Naive thymus-derived CD4-positive, alpha-beta T cell (primary cell): ENCODE data around the gene FTCD. TPM values are rescaled to one million over a fixed set of nuclear protein-coding genes. Genes with fewer than 3 reads are reported as not detected.

ENCODE experiments used
- ATAC-seq: fragments of 150-1000 bp; cut with Tn5 transposase; 2 replicates; pipeline ENCODE4 v1.10.0; 2021; ENCODE audit warnings: mild to moderate bottlenecking, moderate library complexity
- CTCF ChIA-PET: fragments of 350-600 bp; sonication (Branson Sonifier 250); formaldehyde crosslinking; loops from one replicate; lab custom pipeline; 2021; ENCODE audit warnings: antibody characterized with exemption; lab: Charles Lee
- POLR2A ChIA-PET: fragments of 350-600 bp; sonication (Branson Sonifier 250); formaldehyde crosslinking; loops from one replicate; lab custom pipeline; 2021; ENCODE audit warnings: antibody characterized with exemption, inconsistent platforms; lab: Charles Lee
- DNase-seq, 9 donors: peaks; one replicate each; pipeline versions ENCODE4 v3.0.0 to v3.0.0-alpha.2; 2020 to 2022; ENCODE audit warnings: mixed read lengths in 1 of 9
- H3K27ac ChIP-seq: one replicate; pipeline ENCODE4 v1.7.0; 2013; ENCODE audit warnings: mild to moderate bottlenecking, low read depth, low read length, moderate library complexity
- H3K27me3 ChIP-seq, 2 donors: one replicate each; pipeline ENCODE4 v1.7.0; 2013; ENCODE audit warnings: low read length in 2 of 2, mild to moderate bottlenecking in 2 of 2, moderate library complexity in 2 of 2; ENCODE audit not compliant: control insufficient read depth in 2 of 2, insufficient read depth in 2 of 2
- H3K36me3 ChIP-seq, 3 experiments: 1 replicate in 2 of 3; 2 replicates in 1 of 3; pipeline ENCODE4 v1.7.0; 2013; ENCODE audit warnings: low read length in 3 of 3, mild to moderate bottlenecking in 3 of 3, moderate library complexity in 1 of 3; ENCODE audit not compliant: insufficient read depth in 3 of 3, control insufficient read depth in 2 of 3
- H3K4me1 ChIP-seq, 2 donors: one replicate each; pipeline ENCODE4 v1.7.0; 2013; ENCODE audit warnings: low read length in 2 of 2, mild to moderate bottlenecking in 2 of 2, moderate library complexity in 1 of 2; ENCODE audit not compliant: control insufficient read depth in 2 of 2, insufficient read depth in 2 of 2
- H3K4me3 ChIP-seq: 2 replicates; pipeline ENCODE4 v1.7.0; 2013; ENCODE audit warnings: mild to moderate bottlenecking, low read length
- H3K9me3 ChIP-seq, 3 experiments: 1 replicate in 2 of 3; 2 replicates in 1 of 3; pipeline ENCODE4 v1.7.0; 2013; ENCODE audit warnings: low read length in 3 of 3; ENCODE audit not compliant: control insufficient read depth in 2 of 3
- H3K27ac Mint-ChIP-seq, 9 donors: one replicate each; pipeline ENCODE4 v1.8.0; 2020 to 2022; ENCODE audit warnings: mixed read lengths in 9 of 9, mild to moderate bottlenecking in 8 of 9, moderate library complexity in 5 of 9, inconsistent platforms in 2 of 9
- H3K27me3 Mint-ChIP-seq, 5 donors: one replicate each; pipeline ENCODE4 v1.8.0; 2021 to 2022; ENCODE audit warnings: mixed read lengths in 5 of 5, mild to moderate bottlenecking in 1 of 5
- H3K36me3 Mint-ChIP-seq, 5 donors: one replicate each; pipeline ENCODE4 v1.8.0; 2020 to 2022; ENCODE audit warnings: mixed read lengths in 5 of 5, mild to moderate bottlenecking in 3 of 5, inconsistent platforms in 1 of 5
- H3K4me1 Mint-ChIP-seq, 7 donors: one replicate each; pipeline ENCODE4 v1.8.0; 2020 to 2022; ENCODE audit warnings: mixed read lengths in 7 of 7, mild to moderate bottlenecking in 3 of 7, inconsistent platforms in 1 of 7
- H3K4me3 Mint-ChIP-seq, 10 donors: one replicate each; pipeline ENCODE4 v1.8.0; 2020 to 2022; ENCODE audit warnings: mild to moderate bottlenecking in 10 of 10, mixed read lengths in 10 of 10, moderate library complexity in 6 of 10, inconsistent platforms in 2 of 10
- H3K9me3 Mint-ChIP-seq, 11 donors: one replicate each; pipeline ENCODE4 v1.8.0; 2020 to 2022; ENCODE audit warnings: mixed read lengths in 11 of 11, mild to moderate bottlenecking in 4 of 11, inconsistent platforms in 1 of 11, moderate library complexity in 1 of 11
- intact Hi-C, 2 donors: fragments of 100-400 bp; cut with micrococcal nuclease; formaldehyde crosslinking; loops; one replicate each; pipeline ENCODE4 v1.15.1; 2023
- polyA plus RNA-seq, 2 donors: library from polyadenylated mRNA; unstranded; fragments of 300-500 nt; fragmentation: Illumina TruSeq; gene quantifications; one replicate each; pipeline ENCODE4 v1.2.3, GENCODE V29; 2021
- total RNA-seq, 6 experiments: library from RNA in 5 of 6; stranded (reverse) in 5 of 6; gene quantifications; 1 replicate in 5 of 6; 2 replicates in 1 of 6; pipeline ENCODE4 v1.2.3 and lab custom pipeline; 2021 to 2026

Gene FTCD
- total and polyA plus RNA-seq, 7 experiments from 2014 or later: 0.29 to 5.7 (median 2.0) TPM; not detected in 2

DNA sequence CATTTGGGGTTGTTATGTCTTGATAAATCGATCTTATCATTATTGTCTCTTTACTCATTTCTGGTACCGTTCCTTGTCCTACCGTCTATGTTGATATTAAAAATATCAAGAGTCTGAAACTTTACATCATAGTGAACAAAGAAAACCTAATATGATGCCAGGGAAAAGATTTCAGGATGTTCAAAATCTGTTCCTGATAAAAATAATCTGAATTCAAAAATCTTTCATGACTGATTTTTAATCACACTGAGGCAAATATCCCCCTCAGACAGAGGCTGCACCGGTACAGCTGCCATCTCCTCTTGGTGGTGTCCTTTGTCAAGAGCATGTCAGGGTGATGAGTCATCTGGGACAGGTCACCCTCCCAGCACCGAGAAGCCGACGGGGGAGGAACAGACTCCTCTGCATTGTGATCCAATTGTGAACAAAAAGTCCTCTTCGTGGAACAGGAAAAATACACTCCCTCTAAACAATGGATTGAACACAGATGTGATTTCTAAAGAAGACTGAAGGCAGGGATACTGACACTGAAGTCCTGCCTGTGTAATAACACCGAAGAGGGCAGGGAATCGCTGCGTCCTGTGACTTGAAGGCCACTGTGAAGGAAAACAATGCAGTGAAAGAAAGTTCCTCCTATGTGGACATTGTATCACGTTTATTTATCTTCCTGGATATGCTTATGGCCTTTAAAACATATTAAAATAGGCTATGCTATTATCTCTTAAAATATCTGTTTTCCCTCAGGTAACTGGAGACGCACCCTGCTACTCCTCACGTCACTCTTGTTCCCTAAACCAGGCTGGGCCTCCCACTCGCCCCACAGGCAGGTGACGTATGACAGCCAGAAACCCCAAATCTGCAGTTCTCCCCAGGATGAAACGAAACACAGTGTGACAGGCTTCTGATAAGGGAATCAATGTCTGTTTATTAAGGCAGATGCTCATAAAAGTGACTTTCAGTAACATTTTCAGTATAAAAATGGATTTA, 33.1 kb upstream of the FTCD start:
- intact Hi-C loops: no loop called here
- ATAC-seq: no peak
- Histone ChIP-seq H3K36me3 (peaks cover 0 to 27% (median 0%) of the 10 kb centered on the region in 3 experiments), H3K27ac (peak overlapping the region; percentile 26), H3K27me3 (no peaks in the 10 kb centered on the region), H3K4me3 (no peak overlapping the region), H3K9me3 (no peaks in the 10 kb centered on the region), H3K4me1 (peaks cover 0 to 5% of the 10 kb centered on the region in 2 donors)
- DNase-seq: no peak
- peak overlapping the region in 1 of 10 donors; percentile 10 for H3K4me3 Mint-ChIP-seq
- ChIA-PET CTCF (no interaction called here), POLR2A (interaction anchor here (0.6 kb wide), 1 partner anchor 9 kb away, joined by 4 read pairs; no protein-coding TSS in a partner anchor)
- H3K9me3 Mint-ChIP-seq: peaks cover 0 to 3% (median 0%) of the 10 kb centered on the region in 11 donors
- H3K36me3 Mint-ChIP-seq: peaks cover 0 to 8% (median 3%) of the 10 kb centered on the region in 5 donors
- H3K4me1 Mint-ChIP-seq: peaks cover 0 to 16% (median 10%) of the 10 kb centered on the region in 7 donors
- peak overlapping the region in 1 of 9 donors; percentile 32 for H3K27ac Mint-ChIP-seq
- no peaks in the 10 kb centered on the region for H3K27me3 Mint-ChIP-seq

GRCh38 chr21:46187814-46188213, 32.4 kb upstream of the FTCD start:
- H3K9me3 Mint-ChIP-seq: no peaks in the 10 kb centered on the region
- peaks cover 0 to 16% (median 10%) of the 10 kb centered on the region in 7 donors for H3K4me1 Mint-ChIP-seq
- peaks cover 0 to 22% (median 0%) of the 10 kb centered on the region in 3 experiments for H3K36me3 ChIP-seq
- H3K36me3 Mint-ChIP-seq: peaks cover 0 to 7% (median 0%) of the 10 kb centered on the region in 5 donors
- peak overlapping the region in 1 of 10 donors; percentile 10 for H3K4me3 Mint-ChIP-seq
- ChIA-PET POLR2A (interaction anchor here (0.6 kb wide), 1 partner anchor 10 kb away, joined by 4 read pairs; no protein-coding TSS in a partner anchor), CTCF (no interaction called here)
- intact Hi-C loops: no loop called here
- H3K9me3 ChIP-seq: no peaks in the 10 kb centered on the region
- H3K4me3 ChIP-seq: no peak overlapping the region
- H3K27ac Mint-ChIP-seq: peak overlapping the region in 1 of 9 donors; percentile 32
- H3K27me3 Mint-ChIP-seq: no peaks in the 10 kb centered on the region
- DNase-seq (no peak), ATAC-seq (no peak)
- H3K4me1 ChIP-seq: peaks cover 0 to 5% of the 10 kb centered on the region in 2 donors
- H3K27me3 ChIP-seq: no peaks in the 10 kb centered on the region
- no peak overlapping the region for H3K27ac ChIP-seq

DNA sequence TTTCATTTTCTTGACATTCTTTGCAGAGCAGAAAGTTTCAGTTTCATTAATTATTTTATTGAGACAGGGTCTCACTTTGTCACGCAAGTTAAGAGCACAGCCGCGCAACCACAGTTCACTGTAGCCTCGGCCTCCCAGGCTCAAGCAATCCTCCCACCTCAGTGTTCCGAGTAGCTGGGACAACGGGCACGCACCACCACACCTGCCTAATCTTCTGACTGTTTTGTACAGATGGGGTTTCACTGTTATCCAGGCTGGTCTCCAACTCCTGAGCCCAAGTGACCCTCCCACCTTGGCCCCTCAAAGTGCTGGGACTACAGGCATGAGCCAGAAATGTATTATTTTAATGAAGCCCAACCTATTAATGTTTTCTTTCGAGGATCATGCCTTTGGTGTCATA, 31.9 kb upstream of the FTCD start:
- H3K4me1 ChIP-seq: peaks cover 0 to 5% of the 10 kb centered on the region in 2 donors
- H3K36me3 ChIP-seq: peaks cover 0 to 19% (median 0%) of the 10 kb centered on the region in 3 experiments
- Mint-ChIP-seq H3K27me3 (no peaks in the 10 kb centered on the region), H3K36me3 (peaks cover 0 to 7% (median 0%) of the 10 kb centered on the region in 5 donors), H3K27ac (peak overlapping the region in 1 of 9 donors; percentile 9), H3K4me3 (peak overlapping the region in 1 of 10 donors; percentile 32), H3K9me3 (no peaks in the 10 kb centered on the region), H3K4me1 (peaks cover 0 to 16% (median 10%) of the 10 kb centered on the region in 7 donors)
- DNase-seq (no peak), ATAC-seq (no peak)
- H3K27ac ChIP-seq: no peak overlapping the region
- ChIA-PET CTCF (no interaction called here), POLR2A (no interaction called here)
- no peaks in the 10 kb centered on the region for H3K9me3 ChIP-seq
- H3K4me3 ChIP-seq: no peak overlapping the region
- intact Hi-C loops: no loop called here
- H3K27me3 ChIP-seq: no peaks in the 10 kb centered on the region

DNA sequence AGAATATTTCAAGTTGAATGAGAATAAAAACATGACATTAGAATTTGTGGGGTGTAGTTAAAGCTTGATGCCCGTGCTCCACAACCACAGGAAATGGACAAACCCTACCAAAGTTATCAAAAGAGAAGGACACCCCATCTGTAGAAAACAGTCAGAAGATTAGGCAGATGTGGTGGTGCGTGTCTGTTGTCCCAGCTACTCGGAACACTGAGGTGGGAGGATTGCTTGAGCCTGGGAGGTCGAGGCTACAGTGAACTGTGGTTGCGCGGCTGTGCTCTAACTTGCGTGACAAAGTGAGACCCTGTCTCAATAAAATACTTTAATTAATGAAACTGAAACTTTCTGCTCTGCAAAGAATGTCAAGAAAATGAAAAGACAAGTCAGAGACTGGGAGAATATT, 30.3 kb upstream of the FTCD start:
- H3K36me3 ChIP-seq: peaks cover 0 to 8% (median 0%) of the 10 kb centered on the region in 3 experiments
- DNase-seq: no peak
- no peak for ATAC-seq
- Mint-ChIP-seq H3K36me3 (peaks cover 0 to 7% (median 0%) of the 10 kb centered on the region in 5 donors), H3K9me3 (no peaks in the 10 kb centered on the region), H3K27ac (peak overlapping the region in 4 of 9 donors; percentile 43 to 88 (median 67)), H3K27me3 (no peaks in the 10 kb centered on the region), H3K4me1 (peaks cover 0 to 16% (median 10%) of the 10 kb centered on the region in 7 donors), H3K4me3 (peak overlapping the region in 9 of 10 donors; percentile 59 to 89 (median 84))
- peak overlapping the region; percentile 68 for H3K27ac ChIP-seq
- H3K27me3 ChIP-seq: no peaks in the 10 kb centered on the region
- no peaks in the 10 kb centered on the region for H3K9me3 ChIP-seq
- ChIA-PET POLR2A (no interaction called here), CTCF (no interaction called here)
- H3K4me3 ChIP-seq: no peak overlapping the region
- intact Hi-C loops: loop anchor here (2.0 kb wide), 2 partner anchors 15 to 43 kb away; partner anchors contain the start of gene LSS (in 1 of the 2)
- peaks cover 0 to 5% of the 10 kb centered on the region in 2 donors for H3K4me1 ChIP-seq

DNA sequence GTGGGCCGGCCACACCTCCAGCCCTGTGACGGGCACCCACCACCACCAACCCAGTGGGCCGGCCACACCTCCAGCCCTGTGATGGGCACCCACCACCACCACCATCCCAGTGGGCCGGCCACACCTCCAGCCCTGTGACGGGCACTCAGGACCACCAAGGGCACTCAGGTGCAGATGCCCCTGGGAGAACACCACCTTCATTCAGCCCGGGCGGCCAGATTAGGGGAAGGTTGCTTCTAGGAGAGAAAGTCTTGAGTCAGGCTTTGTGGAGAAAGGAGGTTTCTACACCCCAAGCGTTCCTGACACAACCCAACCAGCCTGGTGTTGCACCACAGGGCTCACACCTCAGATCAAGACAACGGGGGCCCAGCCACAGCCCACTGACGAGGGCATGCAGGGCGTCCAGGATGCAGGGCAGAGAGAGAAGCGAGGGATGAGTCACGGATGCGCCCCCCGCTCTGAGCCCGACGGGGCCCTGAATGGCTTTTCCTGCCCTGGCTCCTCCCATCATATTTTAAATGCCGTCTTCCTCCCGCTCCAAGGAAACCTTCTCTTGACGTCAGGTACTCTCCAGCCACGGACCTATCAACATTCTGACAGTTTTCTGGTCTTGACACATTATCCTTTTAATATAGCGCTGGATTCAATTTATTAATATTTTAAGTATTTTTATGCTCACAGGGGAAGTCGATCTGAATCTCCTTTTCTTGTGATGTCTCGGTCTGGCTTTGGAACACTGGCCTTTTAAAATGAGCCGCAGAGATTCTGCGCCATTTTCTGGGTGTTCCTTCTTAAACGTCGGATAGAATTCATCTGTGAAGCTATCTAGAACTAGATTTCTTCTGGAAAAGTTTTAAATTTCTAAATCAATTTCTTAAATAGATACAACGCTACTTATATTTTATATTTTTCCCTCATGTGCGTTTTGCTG, 29.5 kb upstream of the FTCD start:
- Mint-ChIP-seq H3K9me3 (peaks cover 0 to 1% (median 0%) of the 10 kb centered on the region in 11 donors), H3K36me3 (peaks cover 0 to 7% (median 0%) of the 10 kb centered on the region in 5 donors), H3K27ac (peak overlapping the region; percentile 75 to 91 (median 86)), H3K4me3 (peak overlapping the region; percentile 80 to 92 (median 86)), H3K27me3 (no peaks in the 10 kb centered on the region), H3K4me1 (peaks cover 0 to 16% (median 10%) of the 10 kb centered on the region in 7 donors)
- Histone ChIP-seq H3K27ac (peak overlapping the region; percentile 68), H3K9me3 (no peaks in the 10 kb centered on the region), H3K36me3 (peaks cover 0 to 6% (median 0%) of the 10 kb centered on the region in 3 experiments), H3K4me1 (peaks cover 0 to 5% of the 10 kb centered on the region in 2 donors), H3K4me3 (peak overlapping the region; percentile 67), H3K27me3 (no peaks in the 10 kb centered on the region)
- ChIA-PET POLR2A (no interaction called here), CTCF (no interaction called here)
- intact Hi-C loops: loop anchor here (1.0 to 2.0 kb wide), 5 partner anchors 14 to 139 kb away; partner anchors contain the start of genes LSS (in 2 of the 2) and PCNT (in 1 of the 2)
- ATAC-seq (peak; percentile 79), DNase-seq (peak; percentile 48 to 79 (median 74))
